ENCODE measurements around the gene PROSER2. TPM values are rescaled to one million over a fixed set of nuclear protein-coding genes. Genes with fewer than 3 reads are reported as not detected.
A peak's percentile ranks its signal among the peaks of the same experiment; 100 is the strongest.

The PROSER2 gene
- total RNA-seq, 3 donors from 2014 or later (not counting 1 experiment from before 2014, with no cell fraction given): 0.70 to 1.9 (median 1.1) TPM

GRCh38 chr10:11858093-11858492, 34.9 kb downstream of the PROSER2 start:
- Mint-ChIP-seq H3K4me3 (no peak overlapping the region), H3K9me3 (no peaks in the 10 kb centered on the region), H3K36me3 (no peaks in the 10 kb centered on the region), H3K27ac (no peak overlapping the region), H3K27me3 (ENCODE audit: low read depth in 2 of 2) (peaks cover 0 to 3% of the 10 kb centered on the region in 2 donors), H3K4me1 (peaks cover 13 to 17% of the 10 kb centered on the region in 2 donors)
- Histone ChIP-seq H3K9me3 (ENCODE audit: control insufficient read depth, insufficient read depth, low read length) (no peaks in the 10 kb centered on the region), H3K4me3 (ENCODE audit: low read length) (no peak overlapping the region), H3K4me1 (ENCODE audit: control insufficient read depth, insufficient read depth, low read length) (peaks cover 12% of the 10 kb centered on the region), H3K27ac (ENCODE audit: low read length) (no peak overlapping the region), H3K36me3 (ENCODE audit: control insufficient read depth, insufficient read depth, low read length) (no peaks in the 10 kb centered on the region), H3K27me3 (ENCODE audit: control insufficient read depth, insufficient read depth, low read length) (no peaks in the 10 kb centered on the region)
- ATAC-seq: no peak
- WGBS (ENCODE audit: insufficient coverage): 89% methylated on average over 6 of the region's 6 CpGs
- DNase-seq: no peak
- intact Hi-C loops (cut with micrococcal nuclease): no loop called here
- TF ChIP-seq, protein P1, sequence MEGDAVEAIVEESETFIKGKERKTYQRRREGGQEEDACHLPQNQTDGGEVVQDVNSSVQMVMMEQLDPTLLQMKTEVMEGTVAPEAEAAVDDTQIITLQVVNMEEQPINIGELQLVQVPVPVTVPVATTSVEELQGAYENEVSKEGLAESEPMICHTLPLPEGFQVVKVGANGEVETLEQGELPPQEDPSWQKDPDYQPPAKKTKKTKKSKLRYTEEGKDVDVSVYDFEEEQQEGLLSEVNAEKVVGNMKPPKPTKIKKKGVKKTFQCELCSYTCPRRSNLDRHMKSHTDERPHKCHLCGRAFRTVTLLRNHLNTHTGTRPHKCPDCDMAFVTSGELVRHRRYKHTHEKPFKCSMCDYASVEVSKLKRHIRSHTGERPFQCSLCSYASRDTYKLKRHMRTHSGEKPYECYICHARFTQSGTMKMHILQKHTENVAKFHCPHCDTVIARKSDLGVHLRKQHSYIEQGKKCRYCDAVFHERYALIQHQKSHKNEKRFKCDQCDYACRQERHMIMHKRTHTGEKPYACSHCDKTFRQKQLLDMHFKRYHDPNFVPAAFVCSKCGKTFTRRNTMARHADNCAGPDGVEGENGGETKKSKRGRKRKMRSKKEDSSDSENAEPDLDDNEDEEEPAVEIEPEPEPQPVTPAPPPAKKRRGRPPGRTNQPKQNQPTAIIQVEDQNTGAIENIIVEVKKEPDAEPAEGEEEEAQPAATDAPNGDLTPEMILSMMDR (IDR thresholded peaks at IDR 0.05): no peak

DNA sequence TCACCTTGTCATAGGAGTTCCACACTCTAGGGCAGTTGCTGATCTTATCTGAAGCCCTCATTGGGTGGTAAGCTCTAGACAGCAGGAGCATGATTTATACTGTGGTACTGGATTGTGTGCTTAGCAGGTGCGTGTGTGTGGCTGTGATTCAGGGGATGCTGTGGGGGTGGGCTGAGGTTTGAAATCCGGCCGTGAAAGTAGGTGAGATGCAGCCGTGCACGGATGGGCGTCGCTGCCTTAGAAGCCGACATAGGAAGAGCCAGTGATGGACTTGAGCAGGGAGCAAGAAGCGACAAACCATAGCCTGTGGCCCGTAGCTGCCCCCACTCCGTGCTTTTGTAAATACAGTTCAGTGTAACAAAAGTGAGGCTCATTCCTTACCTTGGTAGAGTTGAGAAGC, 38.2 kb downstream of the PROSER2 start:
- H3K4me1 ChIP-seq (ENCODE audit: control insufficient read depth, insufficient read depth, low read length): peaks cover 20% of the 10 kb centered on the region
- no peak overlapping the region for H3K4me3 ChIP-seq (ENCODE audit: low read length)
- ATAC-seq (no peak), DNase-seq (no peak)
- no peaks in the 10 kb centered on the region for H3K36me3 ChIP-seq (ENCODE audit: control insufficient read depth, insufficient read depth, low read length)
- intact Hi-C loops (cut with micrococcal nuclease): no loop called here
- H3K27me3 Mint-ChIP-seq (ENCODE audit: low read depth in 2 of 2): peaks cover 0 to 10% of the 10 kb centered on the region in 2 donors
- H3K27ac ChIP-seq (ENCODE audit: low read length): no peak overlapping the region
- TF ChIP-seq, protein P1 (IDR thresholded peaks at IDR 0.05): no peak
- H3K9me3 ChIP-seq (ENCODE audit: control insufficient read depth, insufficient read depth, low read length): no peaks in the 10 kb centered on the region
- H3K9me3 Mint-ChIP-seq: no peaks in the 10 kb centered on the region
- WGBS (ENCODE audit: insufficient coverage): 82% methylated on average over 11 of the region's 11 CpGs
- H3K27ac Mint-ChIP-seq: peak overlapping the region in 1 of 2 donors; percentile 20
- H3K27me3 ChIP-seq (ENCODE audit: control insufficient read depth, insufficient read depth, low read length): no peaks in the 10 kb centered on the region
- peaks cover 27 to 31% of the 10 kb centered on the region in 2 donors for H3K4me1 Mint-ChIP-seq
- no peak overlapping the region for H3K4me3 Mint-ChIP-seq
- H3K36me3 Mint-ChIP-seq: no peaks in the 10 kb centered on the region

GRCh38 chr10:11861811-11862428, 38.8 kb downstream of the PROSER2 start:
- Mint-ChIP-seq H3K9me3 (no peaks in the 10 kb centered on the region), H3K4me1 (peaks cover 27 to 31% of the 10 kb centered on the region in 2 donors)
- ATAC-seq: no peak

More at GRCh38 chr10:11861811-11862428, 38.8 kb downstream of the PROSER2 start:
- Histone ChIP-seq H3K27me3 (ENCODE audit: control insufficient read depth, insufficient read depth, low read length) (no peaks in the 10 kb centered on the region), H3K27ac (ENCODE audit: low read length) (no peak overlapping the region), H3K4me1 (ENCODE audit: control insufficient read depth, insufficient read depth, low read length) (peaks cover 20% of the 10 kb centered on the region), H3K4me3 (ENCODE audit: low read length) (no peak overlapping the region), H3K36me3 (ENCODE audit: control insufficient read depth, insufficient read depth, low read length) (no peaks in the 10 kb centered on the region), H3K9me3 (ENCODE audit: control insufficient read depth, insufficient read depth, low read length) (no peaks in the 10 kb centered on the region)
- DNase-seq: no peak
- intact Hi-C loops (cut with micrococcal nuclease): no loop called here
- Mint-ChIP-seq H3K36me3 (no peaks in the 10 kb centered on the region), H3K27ac (peak overlapping the region in 1 of 2 donors; percentile 20), H3K4me3 (no peak overlapping the region), H3K27me3 (ENCODE audit: low read depth in 2 of 2) (peaks cover 0 to 10% of the 10 kb centered on the region in 2 donors)
- 96% methylated on average over 11 of the region's 11 CpGs for WGBS (ENCODE audit: insufficient coverage)
- TF ChIP-seq, protein P1 (IDR thresholded peaks at IDR 0.05): no peak
